ENCODE measurements around the gene LRFN4. TPM values are rescaled to one million over a fixed set of nuclear protein-coding genes. Genes with fewer than 3 reads are reported as not detected.

The LRFN4 gene
- total and polyA plus RNA-seq, 2 of the 13 experiments (the other 11 are each of a cell fraction or from before 2014, with no cell fraction given), result 1.3 to 6.8 TPM

- no peak for TF ChIP-seq MLXIP (CRISPR knock-in tag; IDR thresholded peaks at IDR 0.05; ENCODE audit: borderline replicate concordance)
- no peak for TF ChIP-seq HNRNPH1 (optimal IDR thresholded peaks at IDR 0.05; ENCODE audit: low read depth, low read length)
- no peak for TF ChIP-seq SMAD3 (CRISPR knock-in tag; IDR thresholded peaks at IDR 0.05)
- no peak for TF ChIP-seq ZNF136 (CRISPR knock-in tag; IDR thresholded peaks at IDR 0.05; ENCODE audit: low read depth)
- no peak for TF ChIP-seq ZKSCAN8 (CRISPR knock-in tag; IDR thresholded peaks at IDR 0.05; ENCODE audit: borderline replicate concordance)
- peak; percentile 28; the same call in 1 of the 2 replicates for TF ChIP-seq ZNF441 (CRISPR knock-in tag; IDR thresholded peaks at IDR 0.05; ENCODE audit: borderline replicate concordance)
- peak; percentile 69 for TF ChIP-seq ZSCAN21 (CRISPR knock-in tag; IDR thresholded peaks at IDR 0.05; ENCODE audit: borderline replicate concordance)
- TF ChIP-seq KLF16 (CRISPR knock-in tag; IDR thresholded peaks at IDR 0.05), result no peak
- TF ChIP-seq THAP7 (CRISPR knock-in tag; IDR thresholded peaks at IDR 0.05), result no peak
- no peak for TF ChIP-seq ZNF850 (CRISPR knock-in tag; conservative IDR thresholded peaks at IDR 0.05)
- TF ChIP-seq ETV6 (CRISPR knock-in tag; conservative IDR thresholded peaks at IDR 0.05), result no peak
- TF ChIP-seq GRHL1 (CRISPR knock-in tag; conservative IDR thresholded peaks at IDR 0.05), result no peak
- TF ChIP-seq ISX (CRISPR knock-in tag; conservative IDR thresholded peaks at IDR 0.05), result no peak
- TF ChIP-seq IRF1 (CRISPR knock-in tag; IDR thresholded peaks at IDR 0.05; ENCODE audit: low read depth), result no peak
- TF ChIP-seq ZNF234 (CRISPR knock-in tag; conservative IDR thresholded peaks at IDR 0.05), result no peak
- peak; percentile 5; the same call in 1 of the 2 replicates for TF ChIP-seq CREB1 (IDR thresholded peaks at IDR 0.05)
- no peak for TF ChIP-seq CREB1 (CRISPR knock-in tag; IDR thresholded peaks at IDR 0.05)
- no peak for TF ChIP-seq FOXK1 (CRISPR knock-in tag; IDR thresholded peaks at IDR 0.05; ENCODE audit: borderline replicate concordance, low read depth)
- no peak for TF ChIP-seq ZBTB43 (CRISPR knock-in tag; conservative IDR thresholded peaks at IDR 0.05)
- TF ChIP-seq TMF1 (CRISPR knock-in tag; IDR thresholded peaks at IDR 0.05; ENCODE audit: low read depth), result no peak
Observed at GRCh38 chr11:66906061-66906733, 49.3 kb downstream of the LRFN4 start (continued).
